ENCODE results near the gene BRWD1. TPM values are rescaled to one million over a fixed set of nuclear protein-coding genes. Genes with fewer than 3 reads are reported as not detected.

Gene BRWD1
- total RNA-seq, 2 donors from 2014 or later = 29.3 to 46.7 TPM

- peaks cover 7 to 20% of the 10 kb centered on the region in 2 donors for H3K36me3 Mint-ChIP-seq
- H3K27ac Mint-ChIP-seq = peak overlapping the region; percentile 92 to 93
- peak; percentile 46 to 72 for DNase-seq (ENCODE audit: low spot score in 2 of 2)
- H3K9me3 Mint-ChIP-seq = no peaks in the 10 kb centered on the region
- peak; percentile 39 to 72 for ATAC-seq
Measured at GRCh38 chr21:39314143-39315027, 953 bp upstream of the BRWD1 start.

GRCh38 chr21:39313042-39313570, 326 bp downstream of the BRWD1 start:
- Mint-ChIP-seq H3K36me3 (peaks cover 7 to 26% of the 10 kb centered on the region in 2 donors), H3K27ac (peak overlapping the region in 1 of 2 donors; percentile 93), H3K9me3 (no peaks in the 10 kb centered on the region)
- DNase-seq (ENCODE audit: low spot score in 2 of 2) = peak; percentile 26 to 67
- ATAC-seq = peak in 1 of 2 donors; percentile 6

DNA sequence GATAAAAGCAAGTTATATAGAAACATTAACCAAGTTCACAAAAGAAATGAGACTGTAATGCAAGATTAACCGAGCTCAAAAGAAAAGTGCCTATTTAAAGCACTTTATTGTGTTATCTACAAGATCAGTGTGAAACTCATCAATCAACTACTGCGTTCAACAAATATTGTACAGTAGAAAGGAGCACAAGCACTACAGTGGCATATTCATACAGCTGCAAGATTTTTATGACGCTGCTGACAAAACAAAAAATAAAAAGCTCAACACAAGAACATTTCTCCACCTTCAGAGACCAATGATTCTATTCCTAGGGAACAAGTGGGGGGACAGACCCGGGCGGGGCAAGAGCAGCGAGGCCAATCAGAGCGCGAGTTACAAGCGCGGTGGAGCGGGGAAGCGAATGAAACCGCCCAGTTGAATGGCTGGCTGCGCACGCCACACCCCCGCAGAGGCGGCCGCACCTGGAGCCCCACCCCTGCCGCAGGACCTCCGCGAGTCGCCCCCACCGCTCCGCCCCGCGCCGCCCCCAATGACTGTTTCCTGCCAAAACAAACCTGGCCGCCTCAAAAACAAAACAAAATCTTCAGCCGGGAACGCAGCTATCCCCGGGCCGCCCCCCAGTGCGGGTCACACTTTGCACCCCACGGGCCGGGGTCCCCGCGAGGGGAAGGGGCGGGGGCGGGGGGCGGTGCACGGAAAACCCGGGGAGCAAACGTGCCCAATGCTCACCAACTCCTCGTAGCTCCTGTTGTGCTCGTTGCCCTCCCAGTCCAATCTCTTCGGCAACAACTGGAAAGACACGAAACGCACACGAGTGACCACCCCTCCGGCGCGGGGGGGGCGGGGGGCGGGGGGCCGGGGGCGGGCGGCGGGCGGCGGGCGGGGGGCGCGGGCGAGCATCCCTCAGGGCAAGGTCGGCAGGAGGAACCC, 1.1 kb downstream of the BRWD1 start:
- DNase-seq (ENCODE audit: low spot score in 2 of 2) = peak; percentile 92 to 96
- Mint-ChIP-seq H3K9me3 (no peaks in the 10 kb centered on the region), H3K36me3 (peaks cover 7 to 26% of the 10 kb centered on the region in 2 donors), H3K27ac (peak overlapping the region; percentile 85 to 93)
- ATAC-seq = peak; percentile 77 to 84

GRCh38 chr21:39311164-39311563, 2.3 kb downstream of the BRWD1 start:
- no peak for ATAC-seq
- Mint-ChIP-seq H3K36me3 (peaks cover 7 to 26% of the 10 kb centered on the region in 2 donors), H3K9me3 (no peaks in the 10 kb centered on the region), H3K27ac (peak overlapping the region in 1 of 2 donors; percentile 22)
- DNase-seq (ENCODE audit: low spot score in 2 of 2) = no peak

DNA sequence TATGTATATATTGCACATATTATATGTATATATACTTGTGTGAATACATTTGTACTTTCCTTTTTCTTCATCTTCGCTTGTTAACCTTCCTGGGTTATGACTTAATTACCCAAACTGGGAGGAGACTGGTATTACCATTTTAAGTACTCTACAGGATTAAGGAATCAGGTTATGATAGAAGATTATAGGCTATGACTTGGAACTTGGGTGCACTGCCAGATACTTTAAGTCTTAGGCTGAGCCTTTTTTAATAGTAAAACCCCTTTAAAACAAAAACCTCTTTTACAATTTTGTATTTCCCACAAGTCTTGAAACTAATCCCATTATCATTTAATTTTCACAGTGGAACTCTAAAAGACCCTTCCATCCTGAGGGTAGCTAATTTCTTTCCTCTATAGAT, 6.0 kb downstream of the BRWD1 start:
- Mint-ChIP-seq H3K36me3 (peaks cover 7 to 24% of the 10 kb centered on the region in 2 donors), H3K27ac (no peak overlapping the region), H3K9me3 (no peaks in the 10 kb centered on the region)
- DNase-seq (ENCODE audit: low spot score in 2 of 2) (no peak), ATAC-seq (no peak)

DNA sequence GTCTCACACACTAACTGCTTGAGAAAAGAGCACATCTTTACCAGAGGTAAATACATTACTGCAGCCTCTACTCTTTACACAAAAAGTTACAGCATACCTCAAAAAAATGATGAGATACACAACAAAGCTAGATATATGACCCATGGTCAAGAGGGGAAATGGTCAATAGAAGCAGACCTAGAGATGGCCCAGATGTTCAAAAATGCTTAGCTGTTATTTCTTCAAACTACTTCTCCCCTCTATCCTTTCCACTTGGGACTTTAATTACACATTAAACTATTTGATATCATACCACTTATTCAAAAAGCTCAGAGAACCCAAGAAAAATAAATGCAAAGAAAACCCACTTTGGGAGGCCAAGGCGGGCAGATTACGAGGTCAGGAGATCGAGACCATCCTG, 12.8 kb downstream of the BRWD1 start:
- Mint-ChIP-seq H3K27ac (no peak overlapping the region), H3K9me3 (peaks cover 0 to 13% of the 10 kb centered on the region in 2 donors), H3K36me3 (peaks cover 12 to 40% of the 10 kb centered on the region in 2 donors)
- ATAC-seq (no peak), DNase-seq (ENCODE audit: low spot score in 2 of 2) (no peak)

DNA sequence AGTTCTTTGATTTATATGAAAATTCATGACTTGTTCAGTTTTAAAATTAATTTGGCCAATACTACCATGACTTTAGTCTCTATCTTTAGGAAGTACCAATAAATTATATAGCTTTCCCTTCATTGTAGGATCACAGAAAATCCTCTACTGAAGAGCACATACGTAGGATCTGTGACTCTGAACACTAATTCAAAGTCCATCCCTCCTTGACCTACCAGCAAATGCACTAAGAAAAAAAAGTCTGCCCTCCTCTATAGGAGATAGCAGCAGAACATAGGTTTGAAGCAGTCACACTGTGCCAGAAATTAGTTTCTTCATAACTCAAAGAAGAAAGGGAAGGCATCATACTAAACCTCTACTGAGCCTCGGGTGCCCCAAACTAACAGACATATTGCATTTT, 16.5 kb downstream of the BRWD1 start:
- Mint-ChIP-seq H3K9me3 (peaks cover 0 to 13% of the 10 kb centered on the region in 2 donors), H3K36me3 (peaks cover 18 to 66% of the 10 kb centered on the region in 2 donors), H3K27ac (no peak overlapping the region)
- no peak for ATAC-seq
- no peak for DNase-seq (ENCODE audit: low spot score in 2 of 2)

GRCh38 chr21:39288987-39289386, 24.4 kb downstream of the BRWD1 start:
- no peak for DNase-seq (ENCODE audit: low spot score in 2 of 2)
- Mint-ChIP-seq H3K27ac (no peak overlapping the region), H3K9me3 (no peaks in the 10 kb centered on the region), H3K36me3 (peaks cover 16 to 51% of the 10 kb centered on the region in 2 donors)
- no peak for ATAC-seq

- ATAC-seq (no peak), DNase-seq (ENCODE audit: low spot score in 2 of 2) (no peak)
- H3K27ac Mint-ChIP-seq = no peak overlapping the region
- no peaks in the 10 kb centered on the region for H3K9me3 Mint-ChIP-seq
- H3K36me3 Mint-ChIP-seq = peaks cover 0 to 11% of the 10 kb centered on the region in 2 donors
Measured at GRCh38 chr21:39282911-39283310, 30.5 kb downstream of the BRWD1 start.

- Mint-ChIP-seq H3K27ac (no peak overlapping the region), H3K36me3 (peaks cover 0 to 5% of the 10 kb centered on the region in 2 donors), H3K9me3 (no peaks in the 10 kb centered on the region)
- DNase-seq (ENCODE audit: low spot score in 2 of 2) (no peak), ATAC-seq (no peak)
Measured at GRCh38 chr21:39281853-39282252, 31.6 kb downstream of the BRWD1 start.

GRCh38 chr21:39281207-39281606, 32.2 kb downstream of the BRWD1 start:
- Mint-ChIP-seq H3K36me3 (peaks cover 0 to 5% of the 10 kb centered on the region in 2 donors), H3K27ac (no peak overlapping the region), H3K9me3 (no peaks in the 10 kb centered on the region)
- DNase-seq (ENCODE audit: low spot score in 2 of 2) (no peak), ATAC-seq (no peak)

DNA sequence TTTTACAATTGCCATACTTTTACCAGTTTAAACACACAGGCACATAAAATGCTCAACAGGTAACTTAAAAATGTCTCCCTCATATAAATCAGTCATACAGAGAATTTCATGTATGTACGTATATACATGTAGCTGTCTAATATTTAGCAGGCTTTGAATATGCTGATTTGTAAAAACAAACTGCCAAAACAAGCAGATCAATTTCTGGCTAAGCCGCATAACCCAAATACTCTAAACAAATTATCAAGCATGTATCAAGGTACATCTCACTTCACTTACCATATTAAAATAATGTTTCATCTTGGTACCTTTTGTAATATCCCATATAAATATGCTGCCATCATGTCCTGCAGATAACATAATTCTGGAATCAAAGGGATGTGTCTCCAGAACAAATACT, 43.8 kb downstream of the BRWD1 start:
- no peaks in the 10 kb centered on the region for H3K9me3 Mint-ChIP-seq
- ATAC-seq (no peak), DNase-seq (ENCODE audit: low spot score in 2 of 2) (no peak)
- no peak overlapping the region for H3K27ac Mint-ChIP-seq
- H3K36me3 Mint-ChIP-seq = peaks cover 4 to 14% of the 10 kb centered on the region in 2 donors

- DNase-seq (ENCODE audit: low spot score in 2 of 2) (no peak), ATAC-seq (no peak)
- Mint-ChIP-seq H3K9me3 (no peaks in the 10 kb centered on the region), H3K27ac (no peak overlapping the region), H3K36me3 (peaks cover 0 to 23% of the 10 kb centered on the region in 2 donors)
Measured at GRCh38 chr21:39265603-39266002, 47.8 kb downstream of the BRWD1 start.

DNA sequence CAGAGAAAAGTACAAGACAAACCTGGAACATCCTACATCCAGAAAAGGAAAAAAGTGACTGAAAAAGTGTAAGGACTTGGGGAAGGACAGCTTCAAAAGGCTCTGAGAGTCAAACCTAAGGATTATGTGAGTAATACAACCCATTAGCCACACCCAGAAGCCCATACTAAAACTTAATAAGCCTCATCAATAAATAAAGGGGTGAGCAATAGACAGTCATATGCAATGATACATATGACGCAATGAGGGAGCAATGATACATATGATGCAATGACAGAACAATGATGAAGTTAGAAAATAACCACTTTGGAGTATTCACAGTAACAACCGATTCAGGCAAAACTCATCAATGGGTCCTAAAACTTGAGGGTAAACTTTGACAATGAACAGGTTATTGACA, 50.1 kb downstream of the BRWD1 start:
- peaks cover 0 to 14% of the 10 kb centered on the region in 2 donors for H3K36me3 Mint-ChIP-seq
- DNase-seq (ENCODE audit: low spot score in 2 of 2) = no peak
- H3K9me3 Mint-ChIP-seq = no peaks in the 10 kb centered on the region
- no peak overlapping the region for H3K27ac Mint-ChIP-seq
- no peak for ATAC-seq

DNA sequence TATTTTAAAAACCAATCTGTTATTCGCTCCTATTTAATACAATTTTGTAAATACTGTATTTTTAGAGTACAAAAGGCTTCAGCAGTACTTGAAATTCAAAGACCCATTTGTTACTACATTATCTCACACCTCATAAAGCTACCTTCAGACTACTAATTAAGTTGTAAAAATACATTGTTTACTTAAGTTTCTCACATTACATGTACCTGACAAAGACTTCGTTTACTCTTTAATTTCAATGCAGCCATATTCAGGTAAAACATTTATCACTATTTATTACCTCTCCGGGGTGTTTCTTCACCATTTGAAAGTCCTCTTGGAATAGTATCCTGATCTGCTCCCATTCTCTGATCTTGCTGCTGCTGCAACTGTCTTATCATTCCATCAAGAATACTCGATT, 55.2 kb downstream of the BRWD1 start:
- peaks cover 0 to 2% of the 10 kb centered on the region in 2 donors for H3K36me3 Mint-ChIP-seq
- no peaks in the 10 kb centered on the region for H3K9me3 Mint-ChIP-seq
- no peak overlapping the region for H3K27ac Mint-ChIP-seq
- ATAC-seq (no peak), DNase-seq (ENCODE audit: low spot score in 2 of 2) (no peak)

GRCh38 chr21:39251326-39251725, 62.1 kb downstream of the BRWD1 start:
- Mint-ChIP-seq H3K27ac (peak overlapping the region in 1 of 2 donors; percentile 60), H3K9me3 (no peaks in the 10 kb centered on the region), H3K36me3 (peaks cover 0 to 4% of the 10 kb centered on the region in 2 donors)
- no peak for ATAC-seq
- DNase-seq (ENCODE audit: low spot score in 2 of 2) = no peak

DNA sequence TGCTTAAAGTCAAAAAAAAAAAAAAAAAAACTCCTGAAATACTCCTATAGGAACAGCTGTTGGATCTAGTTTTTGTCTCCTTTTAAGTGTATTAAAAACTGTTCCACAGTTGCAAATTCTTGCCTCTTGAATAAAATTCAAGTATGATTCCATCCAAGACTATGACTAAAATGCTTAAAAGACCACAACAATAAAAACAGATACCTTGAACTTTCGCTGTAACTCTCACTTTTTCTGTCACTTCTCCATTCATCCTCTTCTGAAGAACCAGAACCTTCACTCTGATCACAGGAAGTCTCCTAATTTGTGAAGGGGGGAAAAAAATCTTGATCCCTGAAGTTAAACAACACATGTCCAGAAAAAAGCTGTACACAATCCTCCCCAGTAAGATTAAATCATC, 75.2 kb downstream of the BRWD1 start:
- H3K27ac Mint-ChIP-seq = peak overlapping the region in 1 of 2 donors; percentile 76
- ATAC-seq (peak; percentile 57 to 81), DNase-seq (ENCODE audit: low spot score in 2 of 2) (no peak)
- peaks cover 14 to 16% of the 10 kb centered on the region in 2 donors for H3K36me3 Mint-ChIP-seq
- H3K9me3 Mint-ChIP-seq = no peaks in the 10 kb centered on the region

All from activated naive CD4-positive, alpha-beta T cell treated with anti-CD3 and anti-CD28 coated beads, Interleukin-2, amount 50 U/mL, for 72 hours (primary cell).